ENCODE data around the gene SLC5A11.

Gene SLC5A11

GRCh38 chr16:24925163-24925562 is 79.4 kb downstream of the SLC5A11 start:
- DNase-seq: no peak

GRCh38 chr16:24929409-24929808 is 83.6 kb downstream of the SLC5A11 start:
- no peak for DNase-seq

- DNase-seq: no peak
Observed at GRCh38 chr16:24930440-24930839, 84.7 kb downstream of the SLC5A11 start.

GRCh38 chr16:24931091-24931490 is 85.3 kb downstream of the SLC5A11 start:
- no peak for DNase-seq

- no peak for DNase-seq
Observed at GRCh38 chr16:24935336-24935735, 89.6 kb downstream of the SLC5A11 start.

GRCh38 chr16:24936151-24936550 is 90.4 kb downstream of the SLC5A11 start:
- no peak for DNase-seq

GRCh38 chr16:24939224-24939623 is 93.5 kb downstream of the SLC5A11 start:
- no peak for DNase-seq

GRCh38 chr16:24939738-24940137 is 94.0 kb downstream of the SLC5A11 start:
- no peak for DNase-seq

- DNase-seq: no peak
Observed at GRCh38 chr16:24943471-24943870, 97.7 kb downstream of the SLC5A11 start.

- no peak for DNase-seq
Observed at GRCh38 chr16:24944206-24944605, 98.4 kb downstream of the SLC5A11 start.

- DNase-seq: no peak
Observed at GRCh38 chr16:24946155-24946554, 100.4 kb downstream of the SLC5A11 start.

GRCh38 chr16:24950275-24950674 is 104.5 kb downstream of the SLC5A11 start:
- DNase-seq: no peak

- DNase-seq: no peak
Observed at GRCh38 chr16:24953306-24953705, 107.5 kb downstream of the SLC5A11 start.

GRCh38 chr16:24953721-24954120 is 108.0 kb downstream of the SLC5A11 start:
- no peak for DNase-seq

- no peak for DNase-seq
Observed at GRCh38 chr16:24954137-24954536, 108.4 kb downstream of the SLC5A11 start.

GRCh38 chr16:24955975-24956731 is 110.4 kb downstream of the SLC5A11 start:
- DNase-seq: no peak

- DNase-seq: no peak
Observed at GRCh38 chr16:24957887-24958286, 112.1 kb downstream of the SLC5A11 start.
